Epithelial cell of prostate (primary cell): Measurements from ENCODE around the gene CHRNA4.

ENCODE experiments used
- DNase-seq: peaks from one replicate; pipeline ENCODE4 v3.0.0-alpha.2; 2011; ENCODE audit warnings: low read depth, low spot score
- H3K27ac ChIP-seq: fragments of 450-650 bp; 2 replicates; pipeline ENCODE4 v1.5.1; 2017; ENCODE audit warnings: mild to moderate bottlenecking

Gene CHRNA4

GRCh38 chr20:63297796-63298572 lies 63.2 kb downstream of the CHRNA4 start:
- DNase-seq = no peak
- no peak overlapping the region for H3K27ac ChIP-seq

- H3K27ac ChIP-seq = no peak overlapping the region
- no peak for DNase-seq
Observed at GRCh38 chr20:63297371-63297781, 63.8 kb downstream of the CHRNA4 start.

- no peak for DNase-seq
- H3K27ac ChIP-seq = no peak overlapping the region
Observed at GRCh38 chr20:63296531-63297299, 64.4 kb downstream of the CHRNA4 start.

- H3K27ac ChIP-seq = no peak overlapping the region
- no peak for DNase-seq
Observed at GRCh38 chr20:63295846-63296245, 65.3 kb downstream of the CHRNA4 start.

GRCh38 chr20:63295422-63295821 lies 65.7 kb downstream of the CHRNA4 start:
- H3K27ac ChIP-seq = no peak overlapping the region
- no peak for DNase-seq

- no peak for DNase-seq
- H3K27ac ChIP-seq = no peak overlapping the region
Observed at GRCh38 chr20:63295018-63295417, 66.1 kb downstream of the CHRNA4 start.

GRCh38 chr20:63294536-63294900 lies 66.6 kb downstream of the CHRNA4 start:
- DNase-seq = no peak
- no peak overlapping the region for H3K27ac ChIP-seq

- H3K27ac ChIP-seq = no peak overlapping the region
- DNase-seq = no peak
Observed at GRCh38 chr20:63293871-63294535, 67.1 kb downstream of the CHRNA4 start.

- no peak for DNase-seq
- H3K27ac ChIP-seq = no peak overlapping the region
Observed at GRCh38 chr20:63293456-63293855, 67.7 kb downstream of the CHRNA4 start.
